ENCODE measurements around the gene ZNF699. TPM values are rescaled to one million over a fixed set of nuclear protein-coding genes. Genes with fewer than 3 reads are reported as not detected.

ZNF699 gene
- total RNA-seq, 1 donor: 8.9 TPM

GRCh38 chr19:9321338-9321737, 11.7 kb upstream of the ZNF699 start:
- no peak overlapping the region for H3K4me3 ChIP-seq (ENCODE audit: low read depth, low read length)
- TF ChIP-seq CTCF (IDR thresholded peaks at IDR 0.05; ENCODE audit: insufficient read depth, low read length): no peak
- no peak for DNase-seq (ENCODE audit: low read depth)

GRCh38 chr19:9313756-9314155, 4.1 kb upstream of the ZNF699 start:
- H3K4me3 ChIP-seq (ENCODE audit: low read depth, low read length): no peak overlapping the region
- no peak for TF ChIP-seq CTCF (IDR thresholded peaks at IDR 0.05; ENCODE audit: insufficient read depth, low read length)
- DNase-seq (ENCODE audit: low read depth): no peak

DNA sequence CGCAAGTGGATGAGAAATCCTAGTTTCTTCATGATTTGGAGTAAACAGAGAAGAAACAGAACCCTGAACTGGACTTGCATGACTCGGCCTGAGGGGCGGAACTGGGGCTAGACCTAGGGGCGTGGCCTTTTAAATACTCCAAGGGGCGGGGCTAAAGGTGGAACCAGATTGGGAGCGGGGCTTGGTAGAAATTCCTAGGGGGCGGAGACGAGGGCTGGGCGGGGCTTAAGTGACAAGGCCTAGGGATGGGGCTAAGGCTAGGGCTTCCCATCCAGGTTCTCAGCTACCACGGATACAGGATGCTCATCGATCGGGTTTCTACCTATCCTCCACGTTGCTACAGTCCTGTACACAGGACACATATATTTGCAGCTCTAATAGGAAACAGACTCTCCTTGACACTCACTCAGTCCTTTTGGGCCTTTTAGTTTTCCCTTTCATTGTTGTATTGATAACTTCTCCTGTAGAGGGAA, 372 bp upstream of the ZNF699 start:
- no peak for TF ChIP-seq CTCF (IDR thresholded peaks at IDR 0.05; ENCODE audit: insufficient read depth, low read length)
- peak overlapping the region; percentile 96 for H3K4me3 ChIP-seq (ENCODE audit: low read depth, low read length)
- DNase-seq (ENCODE audit: low read depth): peak; percentile 92

DNA sequence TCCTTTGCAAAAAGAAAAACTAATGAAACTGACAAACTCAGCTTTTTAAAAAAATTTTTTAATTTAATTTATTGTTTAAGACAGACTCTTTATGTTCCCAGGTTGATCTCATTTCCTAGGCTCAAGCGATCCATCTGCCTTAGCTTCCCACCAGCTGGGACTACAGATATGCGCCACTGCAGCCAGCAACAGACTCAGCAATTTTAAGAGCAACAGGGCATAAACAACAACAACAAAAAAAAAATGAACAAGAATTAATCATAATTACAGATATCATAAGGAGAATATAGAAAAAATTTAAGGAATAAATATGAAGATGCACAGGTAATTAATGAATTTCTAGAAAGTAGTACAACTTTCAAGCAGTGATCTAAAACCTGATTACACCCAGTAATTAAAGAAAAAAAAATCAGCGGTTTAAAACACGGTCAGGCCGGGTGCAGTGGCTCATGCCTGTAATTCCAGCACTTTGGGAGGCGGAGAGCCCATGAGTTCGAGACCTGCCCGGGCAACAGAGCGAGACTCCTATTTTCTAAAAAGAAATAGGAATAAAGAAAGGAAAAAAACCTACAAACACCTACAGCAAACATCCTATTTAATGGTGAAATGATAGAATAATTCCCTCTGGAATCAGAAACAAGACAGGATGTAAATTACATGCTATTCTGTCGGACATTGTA, 1.4 kb downstream of the ZNF699 start:
- no peak for TF ChIP-seq CTCF (IDR thresholded peaks at IDR 0.05; ENCODE audit: insufficient read depth, low read length)
- no peak for DNase-seq (ENCODE audit: low read depth)
- H3K4me3 ChIP-seq (ENCODE audit: low read depth, low read length): peak overlapping the region; percentile 96

GRCh38 chr19:9306443-9306842, 3.2 kb downstream of the ZNF699 start:
- TF ChIP-seq CTCF (IDR thresholded peaks at IDR 0.05; ENCODE audit: insufficient read depth, low read length): no peak
- peak; percentile 10 for DNase-seq (ENCODE audit: low read depth)
- no peak overlapping the region for H3K4me3 ChIP-seq (ENCODE audit: low read depth, low read length)

GRCh38 chr19:9296336-9296735, 13.3 kb downstream of the ZNF699 start:
- DNase-seq (ENCODE audit: low read depth): no peak
- no peak for TF ChIP-seq CTCF (IDR thresholded peaks at IDR 0.05; ENCODE audit: insufficient read depth, low read length)
- H3K4me3 ChIP-seq (ENCODE audit: low read depth, low read length): no peak overlapping the region

- no peak overlapping the region for H3K4me3 ChIP-seq (ENCODE audit: low read depth, low read length)
- TF ChIP-seq CTCF (IDR thresholded peaks at IDR 0.05; ENCODE audit: insufficient read depth, low read length): no peak
- DNase-seq (ENCODE audit: low read depth): no peak
Measured at GRCh38 chr19:9295411-9295849, 14.2 kb downstream of the ZNF699 start.

Data from fibroblast of the aortic adventitia (primary cell).